Measurements from ENCODE around the gene OIP5. TPM values are rescaled to one million over a fixed set of nuclear protein-coding genes. Genes with fewer than 3 reads are reported as not detected.

The OIP5 gene
- total and polyA plus RNA-seq, 9 of the 15 experiments (the other 6 are each of a cell fraction or from before 2014, with no cell fraction given), result 8.3 to 54.8 (median 35.3) TPM

GRCh38 chr15:41334293-41335120 is 2.1 kb upstream of the OIP5 start (continued):
- TF ChIP-seq SRSF1 (IDR thresholded peaks at IDR 0.05; ENCODE audit: low read depth, low read length) (no peak), XRCC3 (IDR thresholded peaks at IDR 0.05) (no peak), ZNF778 (CRISPR knock-in tag; IDR thresholded peaks at IDR 0.05) (no peak), HEY1 (CRISPR knock-in tag; IDR thresholded peaks at IDR 0.05; ENCODE audit: borderline replicate concordance) (no peak), POLR2H (tag; IDR thresholded peaks at IDR 0.05; ENCODE audit: low read depth) (no peak), ZNF444 (CRISPR knock-in tag; IDR thresholded peaks at IDR 0.05) (no peak), ILK (tag; IDR thresholded peaks at IDR 0.05; ENCODE audit: borderline replicate concordance, low read depth) (no peak), RBM39 (optimal IDR thresholded peaks at IDR 0.05; ENCODE audit: low read depth, low read length) (no peak), TCF3 (CRISPR knock-in tag; IDR thresholded peaks at IDR 0.05) (peak; percentile 78), HES1 (IDR thresholded peaks at IDR 0.05; ENCODE audit: low read depth) (no peak), KDM1A (IDR thresholded peaks at IDR 0.05) (peak; percentile 72 to 83), RREB1 (CRISPR knock-in tag; IDR thresholded peaks at IDR 0.05) (no peak), NR2C2 (CRISPR knock-in tag; IDR thresholded peaks at IDR 0.05) (no peak), NR2C2 (tag; IDR thresholded peaks at IDR 0.05) (no peak), ZNF609 (CRISPR knock-in tag; IDR thresholded peaks at IDR 0.05; ENCODE audit: borderline replicate concordance) (no peak), FOXA3 (CRISPR knock-in tag; conservative IDR thresholded peaks at IDR 0.05 in 1 of 2, IDR thresholded peaks at IDR 0.05 in 1 of 2) (no peak)

All from K562 (cell line).